Activated T-helper 9 cell treated with anti-CD3 and anti-CD28 coated beads, Interleukin-2, amount 50 U/mL, for 16 hours (primary cell): ENCODE data around the gene CEP128.

Source experiments
- DNase-seq: peaks from one replicate; pipeline ENCODE4 v3.0.0-alpha.2; 2020; ENCODE audit warnings: low read depth

Gene CEP128

GRCh38 chr14:80901260-80901659 is 40.3 kb downstream of the CEP128 start:
- DNase-seq, result no peak

GRCh38 chr14:80872645-80873044 is 68.9 kb downstream of the CEP128 start:
- no peak for DNase-seq

- no peak for DNase-seq
Measured at GRCh38 chr14:80868260-80868659, 73.3 kb downstream of the CEP128 start.

- no peak for DNase-seq
Measured at GRCh38 chr14:80867798-80868197, 73.7 kb downstream of the CEP128 start.

- no peak for DNase-seq
Measured at GRCh38 chr14:80867091-80867490, 74.4 kb downstream of the CEP128 start.

- no peak for DNase-seq
Measured at GRCh38 chr14:80865565-80865964, 76.0 kb downstream of the CEP128 start.

GRCh38 chr14:80862983-80863382 is 78.6 kb downstream of the CEP128 start:
- no peak for DNase-seq

GRCh38 chr14:80862541-80862940 is 79.0 kb downstream of the CEP128 start:
- no peak for DNase-seq

- no peak for DNase-seq
Measured at GRCh38 chr14:80850197-80850814, 91.2 kb downstream of the CEP128 start.

- no peak for DNase-seq
Measured at GRCh38 chr14:80847070-80847469, 94.5 kb downstream of the CEP128 start.

- no peak for DNase-seq
Measured at GRCh38 chr14:80845856-80846255, 95.7 kb downstream of the CEP128 start.

GRCh38 chr14:80844872-80845271 is 96.7 kb downstream of the CEP128 start:
- no peak for DNase-seq

GRCh38 chr14:80839743-80840142 is 101.8 kb downstream of the CEP128 start:
- no peak for DNase-seq

GRCh38 chr14:80809663-80810062 is 131.9 kb downstream of the CEP128 start:
- DNase-seq, result no peak

GRCh38 chr14:80805136-80805535 is 136.4 kb downstream of the CEP128 start:
- DNase-seq, result no peak

- DNase-seq, result no peak
Measured at GRCh38 chr14:80798878-80799277, 142.7 kb downstream of the CEP128 start.

GRCh38 chr14:80798211-80798610 is 143.3 kb downstream of the CEP128 start:
- DNase-seq, result no peak

- DNase-seq, result no peak
Measured at GRCh38 chr14:80792771-80793170, 148.8 kb downstream of the CEP128 start.

GRCh38 chr14:80787876-80788275 is 153.7 kb downstream of the CEP128 start:
- no peak for DNase-seq

GRCh38 chr14:80784820-80785219 is 156.7 kb downstream of the CEP128 start:
- no peak for DNase-seq

- no peak for DNase-seq
Measured at GRCh38 chr14:80781972-80782367, 159.6 kb downstream of the CEP128 start.

GRCh38 chr14:80780500-80780899 is 161.0 kb downstream of the CEP128 start:
- DNase-seq, result no peak

- DNase-seq, result no peak
Measured at GRCh38 chr14:80776657-80777056, 164.9 kb downstream of the CEP128 start.

- no peak for DNase-seq
Measured at GRCh38 chr14:80776186-80776585, 165.4 kb downstream of the CEP128 start.

- no peak for DNase-seq
Measured at GRCh38 chr14:80772504-80772903, 169.0 kb downstream of the CEP128 start.
